ENCODE measurements around the gene TEX2. TPM values are rescaled to one million over a fixed set of nuclear protein-coding genes. Genes with fewer than 3 reads are reported as not detected.

Gene TEX2
- total and polyA plus RNA-seq, 2 of the 13 experiments (the other 11 are each of a cell fraction or from before 2014, with no cell fraction given): 21.4 to 37.7 TPM

GRCh38 chr17:64187093-64187895, 75.8 kb downstream of the TEX2 start (continued):
- TF ChIP-seq ZNF704 (CRISPR knock-in tag; IDR thresholded peaks at IDR 0.05; ENCODE audit: borderline replicate concordance) (no peak), ARID4A (CRISPR knock-in tag; IDR thresholded peaks at IDR 0.05; ENCODE audit: borderline replicate concordance) (peak; percentile 27; the same call in 1 of the 2 replicates), NCOR1 (IDR thresholded peaks at IDR 0.05; ENCODE audit: borderline replicate concordance, low read length) (peak; percentile 78), FIP1L1 (IDR thresholded peaks at IDR 0.05; ENCODE audit: borderline replicate concordance, insufficient read depth, low read depth, low read length) (no peak), ZNF879 (CRISPR knock-in tag; IDR thresholded peaks at IDR 0.05) (no peak), ZNF670 (CRISPR knock-in tag; IDR thresholded peaks at IDR 0.05; ENCODE audit: borderline replicate concordance) (peak; percentile 75; the same call in 1 of the 2 replicates), NFKBIZ (CRISPR knock-in tag; IDR thresholded peaks at IDR 0.05) (peak; percentile 72), BRF2 (CRISPR knock-in tag; IDR thresholded peaks at IDR 0.05) (no peak), PHF21A (CRISPR knock-in tag; IDR thresholded peaks at IDR 0.05) (peak; percentile 84), ZFP82 (CRISPR knock-in tag; IDR thresholded peaks at IDR 0.05; ENCODE audit: borderline replicate concordance) (no peak), ISL2 (CRISPR knock-in tag; IDR thresholded peaks at IDR 0.05) (peak; percentile 74; the same call in 1 of the 2 replicates), ZNF430 (CRISPR knock-in tag; IDR thresholded peaks at IDR 0.05) (no peak), TBX2 (CRISPR knock-in tag; IDR thresholded peaks at IDR 0.05; ENCODE audit: borderline replicate concordance) (peak; percentile 82)
- TF ChIP-seq, protein P1, sequence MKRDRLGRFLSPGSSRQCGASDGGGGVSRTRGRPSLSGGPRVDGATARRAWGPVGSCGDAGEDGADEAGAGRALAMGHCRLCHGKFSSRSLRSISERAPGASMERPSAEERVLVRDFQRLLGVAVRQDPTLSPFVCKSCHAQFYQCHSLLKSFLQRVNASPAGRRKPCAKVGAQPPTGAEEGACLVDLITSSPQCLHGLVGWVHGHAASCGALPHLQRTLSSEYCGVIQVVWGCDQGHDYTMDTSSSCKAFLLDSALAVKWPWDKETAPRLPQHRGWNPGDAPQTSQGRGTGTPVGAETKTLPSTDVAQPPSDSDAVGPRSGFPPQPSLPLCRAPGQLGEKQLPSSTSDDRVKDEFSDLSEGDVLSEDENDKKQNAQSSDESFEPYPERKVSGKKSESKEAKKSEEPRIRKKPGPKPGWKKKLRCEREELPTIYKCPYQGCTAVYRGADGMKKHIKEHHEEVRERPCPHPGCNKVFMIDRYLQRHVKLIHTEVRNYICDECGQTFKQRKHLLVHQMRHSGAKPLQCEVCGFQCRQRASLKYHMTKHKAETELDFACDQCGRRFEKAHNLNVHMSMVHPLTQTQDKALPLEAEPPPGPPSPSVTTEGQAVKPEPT (CRISPR knock-in tag; IDR thresholded peaks at IDR 0.05; ENCODE audit: low read depth): peak; percentile 83; the same call in 1 of the 2 replicates
- TF ChIP-seq, protein P2, sequence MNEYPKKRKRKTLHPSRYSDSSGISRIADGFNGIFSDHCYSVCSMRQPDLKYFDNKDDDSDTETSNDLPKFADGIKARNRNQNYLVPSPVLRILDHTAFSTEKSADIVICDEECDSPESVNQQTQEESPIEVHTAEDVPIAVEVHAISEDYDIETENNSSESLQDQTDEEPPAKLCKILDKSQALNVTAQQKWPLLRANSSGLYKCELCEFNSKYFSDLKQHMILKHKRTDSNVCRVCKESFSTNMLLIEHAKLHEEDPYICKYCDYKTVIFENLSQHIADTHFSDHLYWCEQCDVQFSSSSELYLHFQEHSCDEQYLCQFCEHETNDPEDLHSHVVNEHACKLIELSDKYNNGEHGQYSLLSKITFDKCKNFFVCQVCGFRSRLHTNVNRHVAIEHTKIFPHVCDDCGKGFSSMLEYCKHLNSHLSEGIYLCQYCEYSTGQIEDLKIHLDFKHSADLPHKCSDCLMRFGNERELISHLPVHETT (CRISPR knock-in tag; conservative IDR thresholded peaks at IDR 0.05): no peak

Measured in HepG2 (cell line).